Neural progenitor cell (in vitro differentiated cells): Measurements from ENCODE around the gene PTGDR2. TPM values are rescaled to one million over a fixed set of nuclear protein-coding genes. Genes with fewer than 3 reads are reported as not detected.
A peak's percentile ranks its signal among the peaks of the same experiment; 100 is the strongest.

ENCODE experiments used
- DNase-seq: peaks from one replicate; pipeline ENCODE4 v3.0.0-alpha.2; 2016; ENCODE audit warnings: low spot score
- H2AFZ ChIP-seq: fragments of 200-600 bp; sonication (generic); replicated peaks from 2 replicates; pipeline ENCODE4 v1.6.1; 2016; ENCODE audit warnings: antibody characterized with exemption
- H3F3A ChIP-seq: fragments of 200-600 bp; sonication (generic); 2 replicates; pipeline ENCODE4 v1.6.1; 2016; ENCODE audit warnings: antibody characterized with exemption, low read depth
- H3K27ac ChIP-seq: fragments of 200-600 bp; sonication (generic); 2 replicates; pipeline ENCODE4 v1.5.1; 2016; ENCODE audit warnings: mild to moderate bottlenecking
- H3K27me3 ChIP-seq: fragments of 200-600 bp; sonication (generic); 2 replicates; pipeline ENCODE4 v1.6.1; 2016; ENCODE audit warnings: mild to moderate bottlenecking, moderate library complexity
- H3K36me3 ChIP-seq: fragments of 200-600 bp; sonication (generic); 2 replicates; pipeline ENCODE4 v1.5.1; 2016
- H3K4me1 ChIP-seq: fragments of 200-600 bp; sonication (generic); 2 replicates; pipeline ENCODE4 v1.6.1; 2016; ENCODE audit warnings: mixed run types
- H3K4me2 ChIP-seq: fragments of 200-600 bp; sonication (generic); 2 replicates; pipeline ENCODE4 v1.6.1; 2016
- H3K4me3 ChIP-seq: fragments of 200-600 bp; sonication (generic); 2 replicates; pipeline ENCODE4 v1.5.1; 2016
- H3K79me2 ChIP-seq: fragments of 200-600 bp; sonication (generic); 2 replicates; pipeline ENCODE4 v1.6.1; 2016; ENCODE audit warnings: low read depth
- H3K9ac ChIP-seq: fragments of 200-600 bp; sonication (generic); 2 replicates; pipeline ENCODE4 v1.6.1; 2016
- H3K9me3 ChIP-seq: fragments of 200-600 bp; sonication (generic); 2 replicates; pipeline ENCODE4 v1.5.1; 2016; ENCODE audit warnings: low read depth
- H4K20me1 ChIP-seq: fragments of 200-600 bp; sonication (generic); 2 replicates; pipeline ENCODE4 v1.6.1; 2016; ENCODE audit warnings: low read depth
- H3K27ac Mint-ChIP-seq: 3 replicates; pipeline ENCODE4 v1.8.0; 2021; ENCODE audit warnings: mixed read lengths
- H3K27me3 Mint-ChIP-seq: 2 replicates; pipeline ENCODE4 v1.8.0; 2022; ENCODE audit warnings: low read depth, mild to moderate bottlenecking, inconsistent platforms, moderate library complexity, mixed read lengths; ENCODE audit not compliant: insufficient read depth
- H3K36me3 Mint-ChIP-seq: 3 replicates; pipeline ENCODE4 v1.8.0; 2021; ENCODE audit warnings: mixed read lengths
- H3K4me1 Mint-ChIP-seq: 3 replicates; pipeline ENCODE4 v1.8.0; 2021; ENCODE audit warnings: mixed read lengths
- H3K4me3 Mint-ChIP-seq: 3 replicates; pipeline ENCODE4 v1.8.0; 2021; ENCODE audit warnings: mild to moderate bottlenecking, moderate library complexity, mixed read lengths
- H3K9me3 Mint-ChIP-seq: 3 replicates; pipeline ENCODE4 v1.8.0; 2020; ENCODE audit warnings: mixed read lengths
- EZH2 ChIP-seq: fragments of 200-600 bp; sonication (generic); IDR thresholded peaks from 2 replicates; pipeline ENCODE4 v1.6.1; 2017; ENCODE audit warnings: antibody characterized with exemption, mild to moderate bottlenecking, moderate library complexity
- EZH2phosphoT487 ChIP-seq: fragments of 200-600 bp; sonication (generic); IDR thresholded peaks from 2 replicates; pipeline ENCODE4 v1.6.1; 2017; ENCODE audit warnings: antibody characterized with exemption
- total RNA-seq: library from RNA; depleted of rRNA; stranded (reverse); fragments of >200 nt; gene quantifications from 2 replicates; pipeline ENCODE4 v1.2.3, GENCODE V29; 2015; ENCODE audit warnings: low replicate concordance
- TF ChIP-seq, protein P1 (sequence below): fragments of 200-600 bp; sonication (generic); IDR thresholded peaks from 2 replicates; pipeline ENCODE4 v1.5.1; 2017; ENCODE audit warnings: antibody characterized with exemption, mild to moderate bottlenecking

PTGDR2 gene
- total RNA-seq, 1 donor from 2014 or later = not detected

DNA sequence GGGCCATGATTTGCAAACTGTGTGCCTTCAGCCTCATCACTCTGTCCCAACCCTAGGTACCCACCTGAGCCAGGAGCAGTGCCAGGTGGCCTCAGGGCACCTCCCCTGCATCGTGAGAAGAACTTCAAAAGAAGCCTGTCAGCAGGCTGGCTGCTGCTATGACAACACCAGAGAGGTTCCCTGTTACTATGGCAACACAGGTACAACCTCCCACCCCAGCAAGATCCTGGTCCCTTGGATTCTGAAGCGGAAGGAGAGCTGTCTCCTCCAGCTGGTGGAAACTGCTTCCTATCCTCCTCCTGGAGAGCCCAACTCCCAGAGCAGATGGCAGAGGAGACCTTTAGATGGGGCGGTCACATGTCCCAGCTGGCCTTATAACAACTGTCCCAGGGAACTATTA, 14.5 kb upstream of the PTGDR2 start:
- H3K27me3 Mint-ChIP-seq = peaks cover 4% of the 10 kb centered on the region
- H3K36me3 Mint-ChIP-seq = no peaks in the 10 kb centered on the region
- Histone ChIP-seq H3K4me1 (no peaks in the 10 kb centered on the region), H3F3A (no peaks in the 10 kb centered on the region), H3K9me3 (no peaks in the 10 kb centered on the region), H4K20me1 (no peaks in the 10 kb centered on the region), H3K4me3 (no peak overlapping the region), H3K79me2 (no peaks in the 10 kb centered on the region), H2AFZ (no peak overlapping the region), H3K4me2 (no peak overlapping the region), H3K36me3 (no peaks in the 10 kb centered on the region), H3K27me3 (no peaks in the 10 kb centered on the region), H3K9ac (no peak overlapping the region), H3K27ac (no peak overlapping the region)
- peaks cover 6% of the 10 kb centered on the region for H3K4me1 Mint-ChIP-seq
- peak; percentile 11 for DNase-seq
- H3K9me3 Mint-ChIP-seq = no peaks in the 10 kb centered on the region
- TF ChIP-seq EZH2phosphoT487 = no peak
- no peak for TF ChIP-seq EZH2
- TF ChIP-seq, protein P1, sequence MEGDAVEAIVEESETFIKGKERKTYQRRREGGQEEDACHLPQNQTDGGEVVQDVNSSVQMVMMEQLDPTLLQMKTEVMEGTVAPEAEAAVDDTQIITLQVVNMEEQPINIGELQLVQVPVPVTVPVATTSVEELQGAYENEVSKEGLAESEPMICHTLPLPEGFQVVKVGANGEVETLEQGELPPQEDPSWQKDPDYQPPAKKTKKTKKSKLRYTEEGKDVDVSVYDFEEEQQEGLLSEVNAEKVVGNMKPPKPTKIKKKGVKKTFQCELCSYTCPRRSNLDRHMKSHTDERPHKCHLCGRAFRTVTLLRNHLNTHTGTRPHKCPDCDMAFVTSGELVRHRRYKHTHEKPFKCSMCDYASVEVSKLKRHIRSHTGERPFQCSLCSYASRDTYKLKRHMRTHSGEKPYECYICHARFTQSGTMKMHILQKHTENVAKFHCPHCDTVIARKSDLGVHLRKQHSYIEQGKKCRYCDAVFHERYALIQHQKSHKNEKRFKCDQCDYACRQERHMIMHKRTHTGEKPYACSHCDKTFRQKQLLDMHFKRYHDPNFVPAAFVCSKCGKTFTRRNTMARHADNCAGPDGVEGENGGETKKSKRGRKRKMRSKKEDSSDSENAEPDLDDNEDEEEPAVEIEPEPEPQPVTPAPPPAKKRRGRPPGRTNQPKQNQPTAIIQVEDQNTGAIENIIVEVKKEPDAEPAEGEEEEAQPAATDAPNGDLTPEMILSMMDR = no peak
- H3K4me3 Mint-ChIP-seq = no peak overlapping the region
- H3K27ac Mint-ChIP-seq = no peak overlapping the region

DNA sequence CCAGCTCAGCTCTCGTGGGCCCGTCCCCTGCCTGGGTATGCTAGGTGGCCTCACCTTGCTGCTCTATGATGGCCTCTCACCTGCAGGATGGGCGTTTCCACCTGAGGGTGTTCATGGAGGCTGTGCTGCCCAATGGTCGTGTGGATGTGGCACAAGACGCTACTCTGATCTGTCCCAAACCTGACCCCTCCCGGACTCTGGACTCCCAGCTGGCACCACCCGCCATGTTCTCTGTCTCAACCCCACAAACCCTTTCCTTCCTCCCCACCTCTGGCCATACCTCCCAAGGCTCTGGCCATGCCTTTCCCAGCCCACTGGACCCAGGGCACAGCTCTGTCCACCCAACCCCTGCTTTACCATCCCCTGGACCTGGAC, 13.7 kb upstream of the PTGDR2 start:
- H3K4me3 ChIP-seq = no peak overlapping the region
- H3K36me3 Mint-ChIP-seq = no peaks in the 10 kb centered on the region

DNA sequence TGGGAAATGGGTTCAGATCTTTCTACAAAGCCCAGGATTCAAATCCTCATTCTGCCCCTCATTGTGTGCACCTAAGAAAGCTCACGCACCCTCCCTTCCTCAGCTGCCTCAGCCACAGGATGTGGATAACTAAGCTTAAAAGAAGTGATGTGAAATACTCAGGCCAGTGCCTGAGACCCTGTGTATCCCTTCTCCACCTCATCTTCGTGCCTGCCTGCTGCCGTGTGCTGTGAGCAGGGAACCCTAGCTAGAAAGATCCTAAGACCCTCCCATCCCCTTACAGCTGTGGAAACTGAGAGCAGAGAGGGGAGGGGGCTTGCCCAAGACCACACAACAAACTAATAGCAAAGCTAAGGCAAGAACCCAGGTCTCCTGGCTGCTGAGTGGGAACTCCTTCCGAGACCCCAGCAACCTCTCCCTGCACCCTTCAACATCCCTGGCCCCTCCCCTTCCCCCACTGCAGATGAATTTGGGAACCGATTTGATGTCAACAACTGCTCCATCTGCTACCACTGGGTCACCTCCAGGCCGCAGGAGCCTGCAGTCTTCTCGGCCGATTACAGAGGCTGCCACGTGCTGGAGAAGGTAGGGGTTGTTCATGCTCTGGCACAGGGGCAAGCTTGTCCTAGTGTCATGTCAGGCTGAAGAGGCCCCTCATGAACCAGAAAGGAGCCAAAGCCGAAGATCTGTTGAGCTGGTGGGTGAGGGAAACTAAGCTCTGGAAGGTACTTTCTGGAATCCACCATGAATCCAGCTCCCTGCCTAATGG, 13.1 kb upstream of the PTGDR2 start:
- Histone ChIP-seq H3K36me3 (no peaks in the 10 kb centered on the region), H3K79me2 (no peaks in the 10 kb centered on the region), H3F3A (no peaks in the 10 kb centered on the region), H3K9ac (no peak overlapping the region), H3K9me3 (no peaks in the 10 kb centered on the region), H3K27ac (no peak overlapping the region), H3K4me3 (no peak overlapping the region), H4K20me1 (no peaks in the 10 kb centered on the region), H2AFZ (no peak overlapping the region), H3K4me1 (no peaks in the 10 kb centered on the region), H3K27me3 (no peaks in the 10 kb centered on the region), H3K4me2 (no peak overlapping the region)
- no peak for TF ChIP-seq EZH2phosphoT487
- peaks cover 6% of the 10 kb centered on the region for H3K4me1 Mint-ChIP-seq
- no peaks in the 10 kb centered on the region for H3K36me3 Mint-ChIP-seq
- H3K4me3 Mint-ChIP-seq = no peak overlapping the region
- no peak for DNase-seq
- peaks cover 4% of the 10 kb centered on the region for H3K27me3 Mint-ChIP-seq
- no peaks in the 10 kb centered on the region for H3K9me3 Mint-ChIP-seq
- H3K27ac Mint-ChIP-seq = no peak overlapping the region

More for the DNA sequence above, 13.7 kb upstream of the PTGDR2 start:
- peaks cover 6% of the 10 kb centered on the region for H3K4me1 Mint-ChIP-seq
- Histone ChIP-seq H3K9me3 (no peaks in the 10 kb centered on the region), H4K20me1 (no peaks in the 10 kb centered on the region), H3K4me1 (no peaks in the 10 kb centered on the region), H3K79me2 (no peaks in the 10 kb centered on the region), H3K27ac (no peak overlapping the region), H3K4me2 (no peak overlapping the region), H3K36me3 (no peaks in the 10 kb centered on the region), H3K27me3 (no peaks in the 10 kb centered on the region), H2AFZ (no peak overlapping the region), H3F3A (no peaks in the 10 kb centered on the region), H3K9ac (no peak overlapping the region)
- TF ChIP-seq, protein P1 = no peak
- TF ChIP-seq EZH2phosphoT487 = no peak
- TF ChIP-seq EZH2 = no peak
- H3K27me3 Mint-ChIP-seq = peaks cover 4% of the 10 kb centered on the region
- no peak overlapping the region for H3K4me3 Mint-ChIP-seq
- H3K27ac Mint-ChIP-seq = no peak overlapping the region
- no peak for DNase-seq
- no peaks in the 10 kb centered on the region for H3K9me3 Mint-ChIP-seq
